ENCODE results near the gene DCST2. TPM values are rescaled to one million over a fixed set of nuclear protein-coding genes. Genes with fewer than 3 reads are reported as not detected.
A peak's percentile ranks its signal among the peaks of the same experiment; 100 is the strongest.

DCST2 gene
- total and polyA plus RNA-seq, 9 of the 15 experiments (the other 6 are each of a cell fraction or from before 2014, with no cell fraction given) = 0.09 to 0.49 (median 0.11) TPM; not detected in 3

DNA sequence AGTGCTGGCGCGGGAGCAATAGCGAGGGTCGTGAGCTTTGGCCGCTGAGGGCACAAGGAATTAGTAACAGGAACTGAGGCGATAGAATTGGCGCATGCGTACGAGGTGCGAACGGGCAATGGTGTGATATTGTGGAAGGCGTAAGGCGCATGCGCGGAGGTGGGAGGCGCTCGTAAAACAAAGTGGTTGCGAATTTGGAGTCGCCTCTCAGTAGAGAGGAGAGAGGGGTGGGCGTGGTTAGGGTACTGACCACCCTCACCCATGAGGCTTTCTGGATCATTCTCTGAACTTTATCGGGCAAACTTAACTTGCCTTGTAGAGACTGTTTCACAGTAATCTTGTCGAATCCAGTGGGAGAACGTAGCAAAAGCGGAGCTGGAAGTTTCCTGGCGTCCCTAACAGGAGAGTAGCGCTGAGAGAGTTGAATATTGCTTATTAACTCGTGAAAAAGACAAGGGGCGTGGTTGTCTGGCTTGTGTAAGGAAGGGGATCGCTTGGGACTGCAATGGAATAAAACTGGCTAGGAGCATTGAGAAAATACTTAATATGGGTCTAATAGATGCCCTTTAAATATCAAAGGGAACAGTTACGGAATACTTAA lies 58.7 kb downstream of the DCST2 start (continued):
- TF ChIP-seq, protein P1, sequence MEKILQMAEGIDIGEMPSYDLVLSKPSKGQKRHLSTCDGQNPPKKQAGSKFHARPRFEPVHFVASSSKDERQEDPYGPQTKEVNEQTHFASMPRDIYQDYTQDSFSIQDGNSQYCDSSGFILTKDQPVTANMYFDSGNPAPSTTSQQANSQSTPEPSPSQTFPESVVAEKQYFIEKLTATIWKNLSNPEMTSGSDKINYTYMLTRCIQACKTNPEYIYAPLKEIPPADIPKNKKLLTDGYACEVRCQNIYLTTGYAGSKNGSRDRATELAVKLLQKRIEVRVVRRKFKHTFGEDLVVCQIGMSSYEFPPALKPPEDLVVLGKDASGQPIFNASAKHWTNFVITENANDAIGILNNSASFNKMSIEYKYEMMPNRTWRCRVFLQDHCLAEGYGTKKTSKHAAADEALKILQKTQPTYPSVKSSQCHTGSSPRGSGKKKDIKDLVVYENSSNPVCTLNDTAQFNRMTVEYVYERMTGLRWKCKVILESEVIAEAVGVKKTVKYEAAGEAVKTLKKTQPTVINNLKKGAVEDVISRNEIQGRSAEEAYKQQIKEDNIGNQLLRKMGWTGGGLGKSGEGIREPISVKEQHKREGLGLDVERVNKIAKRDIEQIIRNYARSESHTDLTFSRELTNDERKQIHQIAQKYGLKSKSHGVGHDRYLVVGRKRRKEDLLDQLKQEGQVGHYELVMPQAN (IDR thresholded peaks at IDR 0.05; ENCODE audit: borderline replicate concordance) = peak; percentile 20
- TF ChIP-seq ZNF134 (CRISPR knock-in tag; conservative IDR thresholded peaks at IDR 0.05) (no peak), MTA3 (IDR thresholded peaks at IDR 0.05; ENCODE audit: borderline replicate concordance) (0 out of 2 replicates have a peak, but pooled peaks have one; percentile 3), KDM5B (IDR thresholded peaks at IDR 0.05; ENCODE audit: insufficient replicate concordance, low read depth, low read length) (peak; percentile 53), FOXM1 (IDR thresholded peaks at IDR 0.05; ENCODE audit: low read depth) (no peak; the same call in 1 of the 2 replicates), FOXM1 (CRISPR knock-in tag; IDR thresholded peaks at IDR 0.05; ENCODE audit: low read depth) (no peak), BRD9 (IDR thresholded peaks at IDR 0.05; ENCODE audit: low read depth, partially characterized antibody) (peak; percentile 41), ZBTB9 (CRISPR knock-in tag; IDR thresholded peaks at IDR 0.05) (0 out of 2 replicates have a peak, but pooled peaks have one; percentile 18), SP1 (CRISPR knock-in tag; IDR thresholded peaks at IDR 0.05) (peak; percentile 56; the same call in 1 of the 2 replicates), ZNF551 (CRISPR knock-in tag; IDR thresholded peaks at IDR 0.05) (no peak), TAF7 (tag; IDR thresholded peaks at IDR 0.05) (peak; percentile 65), TEAD1 (CRISPR knock-in tag; IDR thresholded peaks at IDR 0.05) (0 out of 4 replicates have a peak, but pooled peaks of 1 of the 2 experiments have one; percentile 15), ZNF444 (CRISPR knock-in tag; IDR thresholded peaks at IDR 0.05) (0 out of 2 replicates have a peak, but pooled peaks have one; percentile 57), POLR2A (conservative IDR thresholded peaks at IDR 0.05) (peak; percentile 80), ZBTB49 (CRISPR knock-in tag; IDR thresholded peaks at IDR 0.05; ENCODE audit: borderline replicate concordance) (peak; percentile 75; the same call in 1 of the 2 replicates)
- TF ChIP-seq, protein P2, sequence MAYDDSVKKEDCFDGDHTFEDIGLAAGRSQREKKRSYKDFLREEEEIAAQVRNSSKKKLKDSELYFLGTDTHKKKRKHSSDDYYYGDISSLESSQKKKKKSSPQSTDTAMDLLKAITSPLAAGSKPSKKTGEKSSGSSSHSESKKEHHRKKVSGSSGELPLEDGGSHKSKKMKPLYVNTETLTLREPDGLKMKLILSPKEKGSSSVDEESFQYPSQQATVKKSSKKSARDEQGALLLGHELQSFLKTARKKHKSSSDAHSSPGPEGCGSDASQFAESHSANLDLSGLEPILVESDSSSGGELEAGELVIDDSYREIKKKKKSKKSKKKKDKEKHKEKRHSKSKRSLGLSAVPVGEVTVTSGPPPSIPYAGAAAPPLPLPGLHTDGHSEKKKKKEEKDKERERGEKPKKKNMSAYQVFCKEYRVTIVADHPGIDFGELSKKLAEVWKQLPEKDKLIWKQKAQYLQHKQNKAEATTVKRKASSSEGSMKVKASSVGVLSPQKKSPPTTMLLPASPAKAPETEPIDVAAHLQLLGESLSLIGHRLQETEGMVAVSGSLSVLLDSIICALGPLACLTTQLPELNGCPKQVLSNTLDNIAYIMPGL (CRISPR knock-in tag; IDR thresholded peaks at IDR 0.05) = 0 out of 2 replicates have a peak, but pooled peaks have one; percentile 18
- TF ChIP-seq, protein P3, sequence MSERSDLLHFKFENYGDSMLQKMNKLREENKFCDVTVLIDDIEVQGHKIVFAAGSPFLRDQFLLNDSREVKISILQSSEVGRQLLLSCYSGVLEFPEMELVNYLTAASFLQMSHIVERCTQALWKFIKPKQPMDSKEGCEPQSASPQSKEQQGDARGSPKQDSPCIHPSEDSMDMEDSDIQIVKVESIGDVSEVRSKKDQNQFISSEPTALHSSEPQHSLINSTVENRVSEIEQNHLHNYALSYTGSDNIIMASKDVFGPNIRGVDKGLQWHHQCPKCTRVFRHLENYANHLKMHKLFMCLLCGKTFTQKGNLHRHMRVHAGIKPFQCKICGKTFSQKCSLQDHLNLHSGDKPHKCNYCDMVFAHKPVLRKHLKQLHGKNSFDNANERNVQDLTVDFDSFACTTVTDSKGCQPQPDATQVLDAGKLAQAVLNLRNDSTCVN (CRISPR knock-in tag; IDR thresholded peaks at IDR 0.05) = peak; percentile 46

Measured in K562 (cell line).